IPS-20b (cell line): ENCODE results near the gene CNPY1.
"Not testable (repeated sequence)": the region's sequence is repeated elsewhere in the genome, so short reads cannot be mapped to it uniquely, and the experiment has no call there.

Source experiments
- H3K27ac ChIP-seq: one replicate; pipeline ENCODE4 v1.5.1; 2013; ENCODE audit warnings: low read length
- H3K27me3 ChIP-seq: 2 replicates; pipeline ENCODE4 v1.6.1; 2013; ENCODE audit warnings: mild to moderate bottlenecking, low read length, inconsistent platforms; ENCODE audit not compliant: insufficient read depth
- H3K36me3 ChIP-seq: 2 replicates; pipeline ENCODE4 v1.6.1; 2013; ENCODE audit warnings: low read depth, mild to moderate bottlenecking, inconsistent platforms, low read length, moderate library complexity; ENCODE audit not compliant: insufficient read depth
- H3K4me1 ChIP-seq: 2 replicates; pipeline ENCODE4 v1.6.1; 2013; ENCODE audit warnings: mild to moderate bottlenecking, control low read depth, inconsistent platforms, low read length, moderate library complexity; ENCODE audit not compliant: insufficient read depth
- H3K4me3 ChIP-seq: 2 replicates; pipeline ENCODE4 v1.5.1; 2013; ENCODE audit warnings: mild to moderate bottlenecking, low read length, inconsistent platforms
- H3K9ac ChIP-seq: 2 replicates; pipeline ENCODE4 v1.6.1; 2013; ENCODE audit warnings: low read depth, mild to moderate bottlenecking, inconsistent platforms, low read length, moderate library complexity
- H3K9me3 ChIP-seq: 2 replicates; pipeline ENCODE4 v1.6.1; 2013; ENCODE audit warnings: mild to moderate bottlenecking, low read depth, low read length, inconsistent platforms; ENCODE audit not compliant: insufficient read depth

The CNPY1 gene

DNA sequence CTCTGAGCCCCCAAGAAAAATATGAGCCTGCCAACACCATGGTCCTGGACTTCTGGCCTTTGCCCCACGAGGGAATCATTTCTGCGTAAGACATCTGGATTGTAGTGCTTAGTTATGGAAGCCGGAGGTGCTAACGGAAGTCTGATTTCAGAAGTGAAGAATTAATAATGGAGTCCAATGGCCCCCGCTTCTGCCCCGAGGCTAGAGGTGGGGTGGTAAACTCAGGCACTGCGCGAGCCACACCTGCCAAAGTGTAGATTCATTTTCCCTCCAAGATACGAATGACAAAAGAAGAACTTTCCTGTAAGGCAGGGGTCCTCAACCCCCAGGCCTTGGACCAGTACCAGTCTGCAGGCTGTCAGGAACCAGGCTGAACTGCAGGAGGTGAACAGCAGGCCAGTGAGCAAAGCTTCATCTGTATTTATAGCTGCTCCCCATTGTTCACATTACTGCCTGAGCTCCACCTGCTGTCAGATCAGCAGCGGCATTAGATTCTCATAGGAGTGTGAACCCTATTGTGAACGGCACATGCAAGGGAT lies 22.3 kb downstream of the CNPY1 start:
- H3K9me3 ChIP-seq: no peaks in the 10 kb centered on the region
- H3K36me3 ChIP-seq: no peaks in the 10 kb centered on the region
- no peak overlapping the region for H3K27ac ChIP-seq
- no peak overlapping the region for H3K9ac ChIP-seq
- no peaks in the 10 kb centered on the region for H3K4me1 ChIP-seq
- peaks cover 70% of the 10 kb centered on the region for H3K27me3 ChIP-seq
- H3K4me3 ChIP-seq: no peak overlapping the region

- H3K4me3 ChIP-seq: no peak overlapping the region
- H3K36me3 ChIP-seq: no peaks in the 10 kb centered on the region
- H3K27me3 ChIP-seq: peaks cover 74% of the 10 kb centered on the region
- H3K4me1 ChIP-seq: no peaks in the 10 kb centered on the region
- no peak overlapping the region for H3K9ac ChIP-seq
- no peaks in the 10 kb centered on the region for H3K9me3 ChIP-seq
- no peak overlapping the region for H3K27ac ChIP-seq
These were observed 23.1 kb downstream of the CNPY1 start for GRCh38 chr7:155523168-155523675.

GRCh38 chr7:155521743-155522398 lies 24.5 kb downstream of the CNPY1 start:
- Histone ChIP-seq H3K27ac (no peak overlapping the region), H3K9ac (no peak overlapping the region), H3K9me3 (no peaks in the 10 kb centered on the region), H3K4me3 (no peak overlapping the region), H3K27me3 (peaks cover 77% of the 10 kb centered on the region), H3K4me1 (no peaks in the 10 kb centered on the region), H3K36me3 (no peaks in the 10 kb centered on the region)

DNA sequence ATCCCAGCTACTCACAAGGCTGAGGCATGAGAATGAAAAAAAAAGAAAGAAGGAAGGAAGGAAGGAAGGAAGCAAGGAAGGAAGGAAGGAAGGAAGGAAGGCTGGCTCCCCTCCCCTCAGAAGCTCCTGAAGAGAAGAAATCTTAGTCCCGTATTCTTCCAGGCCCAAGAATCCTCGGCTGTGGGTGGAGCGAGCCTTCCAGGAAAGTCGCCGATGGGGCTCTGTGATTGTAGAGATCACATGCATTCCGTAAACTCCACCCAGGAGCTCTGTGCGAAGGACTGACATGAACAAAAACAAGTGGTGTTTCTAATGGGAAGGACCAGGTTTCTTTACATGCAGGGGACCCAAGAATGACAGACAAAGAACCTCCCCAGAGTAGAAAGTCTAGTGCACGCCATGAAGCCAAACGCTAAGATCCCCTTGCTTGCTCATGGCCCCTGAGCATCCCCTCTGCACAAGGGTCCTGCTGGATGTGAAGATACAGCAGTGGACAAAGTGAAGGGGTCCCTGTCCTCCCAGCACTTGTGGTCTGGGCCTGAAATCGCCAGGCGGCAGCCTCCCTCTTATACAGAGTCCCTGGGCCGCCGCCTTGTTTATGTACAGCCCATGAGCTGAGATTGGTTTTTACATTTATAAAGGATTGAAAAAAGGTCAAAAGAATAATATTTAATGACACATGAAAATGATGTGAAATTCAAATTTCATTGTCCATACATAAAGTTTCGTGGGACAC lies 25.2 kb downstream of the CNPY1 start:
- Histone ChIP-seq H3K27me3 (peaks cover 77% of the 10 kb centered on the region), H3K9me3 (no peaks in the 10 kb centered on the region), H3K36me3 (no peaks in the 10 kb centered on the region), H3K27ac (no peak overlapping the region), H3K9ac (no peak overlapping the region), H3K4me3 (no peak overlapping the region), H3K4me1 (no peaks in the 10 kb centered on the region)

- Histone ChIP-seq H3K4me3 (no peak overlapping the region), H3K4me1 (no peaks in the 10 kb centered on the region), H3K9me3 (no peaks in the 10 kb centered on the region), H3K27me3 (peaks cover 78% of the 10 kb centered on the region), H3K9ac (no peak overlapping the region), H3K36me3 (no peaks in the 10 kb centered on the region), H3K27ac (no peak overlapping the region)
These were observed 26.2 kb downstream of the CNPY1 start for GRCh38 chr7:155520114-155520513.

GRCh38 chr7:155519358-155519757 lies 27.0 kb downstream of the CNPY1 start:
- not testable (repeated sequence) for H3K4me3 ChIP-seq

DNA sequence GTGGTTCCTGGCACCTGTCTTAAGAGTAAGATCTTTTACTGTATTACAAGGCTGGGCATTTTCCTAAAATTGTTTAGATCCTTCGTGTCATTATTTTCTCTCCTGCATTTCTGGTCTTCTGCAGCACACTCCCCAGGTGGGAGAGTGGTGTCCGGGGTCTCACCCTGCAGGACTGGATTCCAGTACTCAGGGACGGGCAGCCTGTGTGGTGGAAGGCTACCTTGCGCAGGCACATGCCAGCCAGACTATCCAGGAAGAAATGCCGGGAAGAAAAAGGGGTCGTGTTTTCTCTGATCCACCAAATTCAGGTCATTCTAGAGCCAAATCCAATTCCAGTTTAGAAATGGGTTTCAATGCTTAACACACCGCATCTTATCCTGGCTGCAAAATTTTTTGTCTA lies 27.7 kb downstream of the CNPY1 start:
- H3K9ac ChIP-seq: no peak overlapping the region
- no peaks in the 10 kb centered on the region for H3K9me3 ChIP-seq
- no peaks in the 10 kb centered on the region for H3K36me3 ChIP-seq
- H3K27ac ChIP-seq: no peak overlapping the region
- H3K4me3 ChIP-seq: no peak overlapping the region
- H3K4me1 ChIP-seq: no peaks in the 10 kb centered on the region
- peaks cover 84% of the 10 kb centered on the region for H3K27me3 ChIP-seq

More at GRCh38 chr7:155519358-155519757, 27.0 kb downstream of the CNPY1 start:
- H3K27me3 ChIP-seq: peaks cover 84% of the 10 kb centered on the region
- H3K9ac ChIP-seq, H3K9me3 ChIP-seq, H3K27ac ChIP-seq, H3K36me3 ChIP-seq, H3K4me1 ChIP-seq: not testable (repeated sequence)

DNA sequence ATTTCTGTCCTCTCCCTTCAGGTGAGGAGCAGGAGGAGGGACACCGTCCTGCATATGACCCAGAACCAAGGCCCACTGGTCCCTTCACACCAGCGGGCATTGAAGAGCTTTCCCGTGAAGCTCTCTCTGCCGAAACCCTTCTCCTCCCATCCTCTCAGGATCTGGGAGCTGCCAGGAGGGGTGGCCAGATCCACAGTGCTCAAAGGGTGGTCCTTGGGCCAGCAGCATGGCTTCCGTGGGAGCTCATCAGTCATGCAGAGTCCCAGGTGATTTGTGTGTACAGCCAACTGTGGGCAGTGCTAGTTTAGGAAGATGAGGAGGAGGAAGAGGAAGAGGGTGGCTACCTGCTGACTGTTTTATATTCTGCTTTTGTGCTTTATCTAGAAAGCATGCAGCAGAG lies 28.4 kb downstream of the CNPY1 start:
- Histone ChIP-seq H3K9me3 (no peaks in the 10 kb centered on the region), H3K27ac (no peak overlapping the region), H3K4me3 (no peak overlapping the region), H3K4me1 (no peaks in the 10 kb centered on the region), H3K27me3 (peaks cover 84% of the 10 kb centered on the region), H3K36me3 (no peaks in the 10 kb centered on the region), H3K9ac (no peak overlapping the region)

DNA sequence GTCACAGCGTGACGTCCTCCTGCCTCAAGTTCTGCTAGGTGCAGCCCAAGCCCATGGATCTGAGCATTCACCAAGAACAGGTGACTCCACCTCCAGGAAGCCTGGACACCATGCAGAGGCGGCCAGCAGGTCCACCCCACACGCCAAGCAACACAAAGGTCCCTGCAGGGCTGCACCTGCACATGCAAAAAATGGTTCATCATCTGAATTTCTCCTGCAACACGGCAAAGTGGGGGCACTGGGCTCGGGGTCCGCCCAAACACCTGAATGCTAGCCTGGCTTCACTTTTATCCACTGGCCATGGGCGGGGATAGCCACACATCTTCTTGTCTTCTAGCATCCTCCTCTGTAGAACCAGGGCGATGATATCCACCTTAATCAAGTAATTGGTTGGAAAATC lies 28.9 kb downstream of the CNPY1 start:
- Histone ChIP-seq H3K4me1 (no peaks in the 10 kb centered on the region; the same call in 1 of the 2 replicates), H3K4me3 (no peak overlapping the region), H3K27ac (no peak overlapping the region), H3K9ac (no peak overlapping the region), H3K36me3 (no peaks in the 10 kb centered on the region), H3K27me3 (peaks cover 84% of the 10 kb centered on the region), H3K9me3 (no peaks in the 10 kb centered on the region)

- Histone ChIP-seq H3K4me3 (no peak overlapping the region), H3K27ac (no peak overlapping the region), H3K4me1 (peaks cover 7% of the 10 kb centered on the region; the same call in 1 of the 2 replicates), H3K9me3 (no peaks in the 10 kb centered on the region), H3K36me3 (no peaks in the 10 kb centered on the region), H3K9ac (no peak overlapping the region), H3K27me3 (peaks cover 86% of the 10 kb centered on the region)
These were observed 29.9 kb downstream of the CNPY1 start for GRCh38 chr7:155516466-155516865.

DNA sequence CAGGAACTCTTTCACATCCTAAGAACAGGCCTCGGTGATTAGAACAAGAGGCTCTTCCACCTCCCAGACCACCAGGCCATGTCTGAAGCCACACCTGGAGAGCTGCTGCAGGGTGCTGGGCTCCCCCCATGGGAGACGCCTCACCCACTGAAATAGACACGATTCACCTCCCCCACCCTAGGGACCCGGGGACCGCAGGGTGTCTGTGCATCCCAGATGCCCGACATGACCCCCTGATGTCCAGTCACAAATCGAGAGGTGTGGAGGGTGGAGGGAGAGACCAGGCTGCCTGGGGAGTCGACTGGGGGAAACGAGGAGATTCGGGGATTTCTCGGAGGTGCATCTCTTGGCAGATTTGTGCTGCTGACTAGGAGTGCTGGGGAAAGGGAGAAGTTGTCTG lies 31.0 kb downstream of the CNPY1 start:
- H3K9me3 ChIP-seq: no peaks in the 10 kb centered on the region
- H3K27me3 ChIP-seq: peaks cover 98% of the 10 kb centered on the region
- H3K36me3 ChIP-seq: no peaks in the 10 kb centered on the region
- no peak overlapping the region for H3K9ac ChIP-seq
- H3K4me1 ChIP-seq: peaks cover 18% of the 10 kb centered on the region; the same call in 1 of the 2 replicates
- H3K4me3 ChIP-seq: no peak overlapping the region
- no peak overlapping the region for H3K27ac ChIP-seq

GRCh38 chr7:155514296-155514695 lies 32.1 kb downstream of the CNPY1 start:
- no peak overlapping the region for H3K4me3 ChIP-seq
- no peaks in the 10 kb centered on the region for H3K36me3 ChIP-seq
- H3K9ac ChIP-seq: no peak overlapping the region
- no peaks in the 10 kb centered on the region for H3K9me3 ChIP-seq
- peaks cover 19% of the 10 kb centered on the region; the same call in 1 of the 2 replicates for H3K4me1 ChIP-seq
- H3K27ac ChIP-seq: no peak overlapping the region
- H3K27me3 ChIP-seq: peaks cover 99% of the 10 kb centered on the region
